GM23338 (cell line): ENCODE measurements around the gene CCDC73. TPM values are rescaled to one million over a fixed set of nuclear protein-coding genes. Genes with fewer than 3 reads are reported as not detected.

Experiments
- ATAC-seq: fragments of 200-7000 bp; cut with Tn5 transposase; 3 replicates; pipeline ENCODE4 v1.9.1; 2020
- DNase-seq: peaks from one replicate; pipeline ENCODE4 v3.0.0-alpha.2; 2015; ENCODE audit warnings: low spot score
- H2AFZ ChIP-seq: fragments of 200-600 bp; sonication (generic); 2 replicates; pipeline ENCODE4 v1.8.0; 2016; ENCODE audit warnings: antibody characterized with exemption, mild to moderate bottlenecking, moderate library complexity
- H3F3A ChIP-seq: fragments of 200-600 bp; sonication (generic); replicated peaks from 2 replicates; pipeline ENCODE4 v1.8.0; 2017; ENCODE audit warnings: antibody characterized with exemption, mixed run types, low read depth
- H3K27ac ChIP-seq: fragments of 200-600 bp; sonication (generic); 2 replicates; pipeline ENCODE4 v1.6.1; 2016; ENCODE audit warnings: low read depth
- H3K27me3 ChIP-seq: fragments of 200-600 bp; sonication (generic); 2 replicates; pipeline ENCODE4 v1.8.0; 2016; ENCODE audit warnings: mild to moderate bottlenecking, mixed run types, moderate library complexity; ENCODE audit not compliant: insufficient read depth
- H3K36me3 ChIP-seq: fragments of 200-600 bp; sonication (generic); 2 replicates; pipeline ENCODE4 v1.8.0; 2016; ENCODE audit warnings: mild to moderate bottlenecking; ENCODE audit not compliant: insufficient read depth
- H3K4me1 ChIP-seq: fragments of 200-600 bp; sonication (generic); 2 replicates; pipeline ENCODE4 v1.8.0; 2016; ENCODE audit warnings: mild to moderate bottlenecking, moderate library complexity; ENCODE audit not compliant: insufficient read depth
- H3K4me2 ChIP-seq: fragments of 200-600 bp; sonication (generic); 2 replicates; pipeline ENCODE4 v1.7.1; 2017; ENCODE audit warnings: mixed run types
- H3K4me3 ChIP-seq: fragments of 200-600 bp; sonication (generic); 2 replicates; pipeline ENCODE4 v1.6.1; 2016; ENCODE audit warnings: mixed run types
- H3K79me2 ChIP-seq: fragments of 200-600 bp; sonication (generic); replicated peaks from 2 replicates; pipeline ENCODE4 v1.8.0; 2017; ENCODE audit warnings: mild to moderate bottlenecking; ENCODE audit not compliant: insufficient read depth
- H3K9me2 ChIP-seq: fragments of 200-600 bp; sonication (generic); 2 replicates; pipeline ENCODE4 v1.8.0; 2017; ENCODE audit not compliant: insufficient read depth
- H4K20me1 ChIP-seq: fragments of 200-600 bp; sonication (generic); replicated peaks from 2 replicates; pipeline ENCODE4 v1.8.0; 2017; ENCODE audit warnings: mild to moderate bottlenecking; ENCODE audit not compliant: insufficient read depth
- H3K27ac Mint-ChIP-seq: 2 replicates; pipeline ENCODE4 v1.8.0; 2020; ENCODE audit warnings: inconsistent platforms, mild to moderate bottlenecking, moderate library complexity, mixed read lengths
- H3K27me3 Mint-ChIP-seq: 3 replicates; pipeline ENCODE4 v1.8.0; 2022; ENCODE audit warnings: low read depth, mild to moderate bottlenecking, moderate library complexity, mixed read lengths, inconsistent platforms; ENCODE audit not compliant: insufficient read depth, poor library complexity
- H3K36me3 Mint-ChIP-seq: 3 replicates; pipeline ENCODE4 v1.8.0; 2021; ENCODE audit warnings: low read depth, mild to moderate bottlenecking, inconsistent platforms, moderate library complexity, mixed read lengths
- H3K4me1 Mint-ChIP-seq: 3 replicates; pipeline ENCODE4 v1.8.0; 2020; ENCODE audit warnings: mild to moderate bottlenecking, inconsistent platforms, mixed read lengths
- H3K4me3 Mint-ChIP-seq: 3 replicates; pipeline ENCODE4 v1.8.0; 2021; ENCODE audit warnings: moderate library complexity, mild to moderate bottlenecking, inconsistent platforms, mixed read lengths
- H3K9me3 Mint-ChIP-seq: 3 replicates; pipeline ENCODE4 v1.8.0; 2020; ENCODE audit warnings: moderate library complexity, mild to moderate bottlenecking, inconsistent platforms, mixed read lengths
- EZH2 ChIP-seq: fragments of 200-600 bp; sonication (generic); IDR thresholded peaks from one replicate; pipeline ENCODE4 v1.8.0; 2017; ENCODE audit warnings: antibody characterized with exemption, mild to moderate bottlenecking, low read depth; ENCODE audit not compliant: unreplicated experiment
- EZH2phosphoT487 ChIP-seq: fragments of 200-600 bp; sonication (generic); IDR thresholded peaks from one replicate; pipeline ENCODE4 v1.8.1; 2018; ENCODE audit warnings: antibody characterized with exemption; ENCODE audit not compliant: unreplicated experiment
- NANOG ChIP-seq: IDR thresholded peaks from 2 replicates; pipeline ENCODE4 v1.6.1; 2016; ENCODE audit warnings: antibody characterized with exemption, borderline replicate concordance
- STAT1 ChIP-seq: IDR thresholded peaks from one replicate; pipeline ENCODE4 v1.6.1; 2016; ENCODE audit warnings: antibody characterized with exemption; ENCODE audit not compliant: unreplicated experiment
- ZNF114 ChIP-seq: fragments of 250-450 bp; sonication (Bioruptor Pico); IDR thresholded peaks from 2 replicates; pipeline ENCODE4 v1.5.0; 2020; ENCODE audit warnings: mild to moderate bottlenecking, moderate library complexity
- polyA plus RNA-seq: library from polyadenylated mRNA; unstranded; fragments of >200 nt; fragmentation: Nextera tagmentation; extraction: Ambion mirVana; gene quantifications from 2 replicates; pipeline ENCODE4 v1.2.1, GENCODE V29; 2016
- total RNA-seq: library from RNA; depleted of rRNA; stranded (reverse); fragments of >200 nt; shearing (Covaris generic); gene quantifications from 2 replicates; pipeline ENCODE4 v1.2.3, GENCODE V29; 2014
- TF ChIP-seq, protein P1 (sequence below), 2 experiments: fragments of 200-600 bp in 1 of 2; sonication (generic) in 1 of 2; conservative IDR thresholded peaks; 2 replicates each; pipeline versions ENCODE4 v1.5.1 to v1.6.1; 2016 to 2017; ENCODE audit warnings: antibody characterized with exemption in 2 of 2, low read depth in 2 of 2, mild to moderate bottlenecking in 2 of 2, moderate library complexity in 1 of 2
- TF ChIP-seq, protein P2 (sequence below): IDR thresholded peaks from 2 replicates; pipeline ENCODE4 v1.6.1; 2016; ENCODE audit warnings: antibody characterized with exemption
- TF ChIP-seq, protein P3 (sequence below): IDR thresholded peaks from one replicate; pipeline ENCODE4 v1.6.1; 2018; ENCODE audit warnings: antibody characterized with exemption; ENCODE audit not compliant: unreplicated experiment
- TF ChIP-seq, protein P4 (sequence below): fragments of 250-450 bp; sonication (Bioruptor Pico); IDR thresholded peaks from 2 replicates; pipeline ENCODE4 v1.5.0; 2020; ENCODE audit warnings: mild to moderate bottlenecking, moderate library complexity

CCDC73 gene
- total and polyA plus RNA-seq, 2 experiments from 2014 or later: 0.06 TPM; not detected in 1

DNA sequence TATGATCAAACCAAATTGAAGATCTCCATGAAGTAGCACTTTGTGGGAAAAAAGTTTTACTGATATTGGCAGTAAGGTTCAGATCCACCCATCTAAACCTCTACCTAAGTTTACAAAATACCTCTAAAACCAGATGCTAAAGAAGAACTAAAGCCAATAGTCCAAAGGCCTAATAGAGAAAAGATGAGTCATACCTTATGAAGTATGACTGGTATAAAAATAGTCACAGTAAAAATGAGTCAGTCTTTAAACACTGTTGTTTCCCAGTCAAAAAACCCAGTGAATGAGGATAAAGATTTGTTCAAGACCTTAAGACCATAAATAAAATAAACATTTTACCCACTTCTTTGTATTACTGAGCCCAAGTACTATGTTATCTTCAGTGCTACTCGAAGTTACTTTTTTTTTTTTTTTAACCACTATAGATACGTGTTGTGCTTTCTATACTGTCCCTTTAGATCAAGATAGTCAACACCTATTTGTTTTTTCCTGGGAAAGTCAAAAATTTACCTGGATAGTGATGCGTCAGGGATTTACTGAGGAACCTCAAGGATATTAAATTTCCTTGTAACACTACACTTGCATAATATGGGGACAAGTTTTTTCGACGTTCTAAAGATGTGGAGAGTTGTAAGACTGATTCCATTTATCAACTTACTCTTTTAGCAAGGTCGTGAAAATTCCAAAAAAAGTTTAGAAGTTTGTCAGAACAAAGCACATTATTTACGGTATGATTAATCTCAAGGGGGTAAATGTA is 87.3 kb downstream of the CCDC73 start:
- ATAC-seq: no peak
- Histone ChIP-seq H2AFZ (no peak overlapping the region), H3K9me2 (no peaks in the 10 kb centered on the region), H3K4me3 (no peak overlapping the region), H3K27me3 (no peaks in the 10 kb centered on the region), H3F3A (no peaks in the 10 kb centered on the region), H3K27ac (no peak overlapping the region), H3K4me1 (no peaks in the 10 kb centered on the region), H3K79me2 (no peaks in the 10 kb centered on the region), H3K36me3 (no peaks in the 10 kb centered on the region), H4K20me1 (no peaks in the 10 kb centered on the region), H3K4me2 (no peak overlapping the region)
- no peak for DNase-seq
- Mint-ChIP-seq H3K9me3 (peaks cover 20% of the 10 kb centered on the region), H3K36me3 (peaks cover 10% of the 10 kb centered on the region; the same call in 2 of the 3 replicates), H3K4me3 (no peak overlapping the region), H3K27me3 (peaks cover 3% of the 10 kb centered on the region), H3K27ac (no peak overlapping the region), H3K4me1 (no peaks in the 10 kb centered on the region)
- no peak for TF ChIP-seq EZH2
- TF ChIP-seq STAT1: no peak
- TF ChIP-seq, protein P1, sequence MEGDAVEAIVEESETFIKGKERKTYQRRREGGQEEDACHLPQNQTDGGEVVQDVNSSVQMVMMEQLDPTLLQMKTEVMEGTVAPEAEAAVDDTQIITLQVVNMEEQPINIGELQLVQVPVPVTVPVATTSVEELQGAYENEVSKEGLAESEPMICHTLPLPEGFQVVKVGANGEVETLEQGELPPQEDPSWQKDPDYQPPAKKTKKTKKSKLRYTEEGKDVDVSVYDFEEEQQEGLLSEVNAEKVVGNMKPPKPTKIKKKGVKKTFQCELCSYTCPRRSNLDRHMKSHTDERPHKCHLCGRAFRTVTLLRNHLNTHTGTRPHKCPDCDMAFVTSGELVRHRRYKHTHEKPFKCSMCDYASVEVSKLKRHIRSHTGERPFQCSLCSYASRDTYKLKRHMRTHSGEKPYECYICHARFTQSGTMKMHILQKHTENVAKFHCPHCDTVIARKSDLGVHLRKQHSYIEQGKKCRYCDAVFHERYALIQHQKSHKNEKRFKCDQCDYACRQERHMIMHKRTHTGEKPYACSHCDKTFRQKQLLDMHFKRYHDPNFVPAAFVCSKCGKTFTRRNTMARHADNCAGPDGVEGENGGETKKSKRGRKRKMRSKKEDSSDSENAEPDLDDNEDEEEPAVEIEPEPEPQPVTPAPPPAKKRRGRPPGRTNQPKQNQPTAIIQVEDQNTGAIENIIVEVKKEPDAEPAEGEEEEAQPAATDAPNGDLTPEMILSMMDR (conservative IDR thresholded peaks at IDR 0.05; ENCODE audit: low read depth in 2 of 2): no peak
- TF ChIP-seq ZNF114 (CRISPR knock-in tag): no peak
- no peak for TF ChIP-seq EZH2phosphoT487
- TF ChIP-seq, protein P2, sequence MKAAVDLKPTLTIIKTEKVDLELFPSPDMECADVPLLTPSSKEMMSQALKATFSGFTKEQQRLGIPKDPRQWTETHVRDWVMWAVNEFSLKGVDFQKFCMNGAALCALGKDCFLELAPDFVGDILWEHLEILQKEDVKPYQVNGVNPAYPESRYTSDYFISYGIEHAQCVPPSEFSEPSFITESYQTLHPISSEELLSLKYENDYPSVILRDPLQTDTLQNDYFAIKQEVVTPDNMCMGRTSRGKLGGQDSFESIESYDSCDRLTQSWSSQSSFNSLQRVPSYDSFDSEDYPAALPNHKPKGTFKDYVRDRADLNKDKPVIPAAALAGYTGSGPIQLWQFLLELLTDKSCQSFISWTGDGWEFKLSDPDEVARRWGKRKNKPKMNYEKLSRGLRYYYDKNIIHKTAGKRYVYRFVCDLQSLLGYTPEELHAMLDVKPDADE: no peak
- TF ChIP-seq, protein P3, sequence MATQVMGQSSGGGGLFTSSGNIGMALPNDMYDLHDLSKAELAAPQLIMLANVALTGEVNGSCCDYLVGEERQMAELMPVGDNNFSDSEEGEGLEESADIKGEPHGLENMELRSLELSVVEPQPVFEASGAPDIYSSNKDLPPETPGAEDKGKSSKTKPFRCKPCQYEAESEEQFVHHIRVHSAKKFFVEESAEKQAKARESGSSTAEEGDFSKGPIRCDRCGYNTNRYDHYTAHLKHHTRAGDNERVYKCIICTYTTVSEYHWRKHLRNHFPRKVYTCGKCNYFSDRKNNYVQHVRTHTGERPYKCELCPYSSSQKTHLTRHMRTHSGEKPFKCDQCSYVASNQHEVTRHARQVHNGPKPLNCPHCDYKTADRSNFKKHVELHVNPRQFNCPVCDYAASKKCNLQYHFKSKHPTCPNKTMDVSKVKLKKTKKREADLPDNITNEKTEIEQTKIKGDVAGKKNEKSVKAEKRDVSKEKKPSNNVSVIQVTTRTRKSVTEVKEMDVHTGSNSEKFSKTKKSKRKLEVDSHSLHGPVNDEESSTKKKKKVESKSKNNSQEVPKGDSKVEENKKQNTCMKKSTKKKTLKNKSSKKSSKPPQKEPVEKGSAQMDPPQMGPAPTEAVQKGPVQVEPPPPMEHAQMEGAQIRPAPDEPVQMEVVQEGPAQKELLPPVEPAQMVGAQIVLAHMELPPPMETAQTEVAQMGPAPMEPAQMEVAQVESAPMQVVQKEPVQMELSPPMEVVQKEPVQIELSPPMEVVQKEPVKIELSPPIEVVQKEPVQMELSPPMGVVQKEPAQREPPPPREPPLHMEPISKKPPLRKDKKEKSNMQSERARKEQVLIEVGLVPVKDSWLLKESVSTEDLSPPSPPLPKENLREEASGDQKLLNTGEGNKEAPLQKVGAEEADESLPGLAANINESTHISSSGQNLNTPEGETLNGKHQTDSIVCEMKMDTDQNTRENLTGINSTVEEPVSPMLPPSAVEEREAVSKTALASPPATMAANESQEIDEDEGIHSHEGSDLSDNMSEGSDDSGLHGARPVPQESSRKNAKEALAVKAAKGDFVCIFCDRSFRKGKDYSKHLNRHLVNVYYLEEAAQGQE: no peak
- TF ChIP-seq, protein P4, sequence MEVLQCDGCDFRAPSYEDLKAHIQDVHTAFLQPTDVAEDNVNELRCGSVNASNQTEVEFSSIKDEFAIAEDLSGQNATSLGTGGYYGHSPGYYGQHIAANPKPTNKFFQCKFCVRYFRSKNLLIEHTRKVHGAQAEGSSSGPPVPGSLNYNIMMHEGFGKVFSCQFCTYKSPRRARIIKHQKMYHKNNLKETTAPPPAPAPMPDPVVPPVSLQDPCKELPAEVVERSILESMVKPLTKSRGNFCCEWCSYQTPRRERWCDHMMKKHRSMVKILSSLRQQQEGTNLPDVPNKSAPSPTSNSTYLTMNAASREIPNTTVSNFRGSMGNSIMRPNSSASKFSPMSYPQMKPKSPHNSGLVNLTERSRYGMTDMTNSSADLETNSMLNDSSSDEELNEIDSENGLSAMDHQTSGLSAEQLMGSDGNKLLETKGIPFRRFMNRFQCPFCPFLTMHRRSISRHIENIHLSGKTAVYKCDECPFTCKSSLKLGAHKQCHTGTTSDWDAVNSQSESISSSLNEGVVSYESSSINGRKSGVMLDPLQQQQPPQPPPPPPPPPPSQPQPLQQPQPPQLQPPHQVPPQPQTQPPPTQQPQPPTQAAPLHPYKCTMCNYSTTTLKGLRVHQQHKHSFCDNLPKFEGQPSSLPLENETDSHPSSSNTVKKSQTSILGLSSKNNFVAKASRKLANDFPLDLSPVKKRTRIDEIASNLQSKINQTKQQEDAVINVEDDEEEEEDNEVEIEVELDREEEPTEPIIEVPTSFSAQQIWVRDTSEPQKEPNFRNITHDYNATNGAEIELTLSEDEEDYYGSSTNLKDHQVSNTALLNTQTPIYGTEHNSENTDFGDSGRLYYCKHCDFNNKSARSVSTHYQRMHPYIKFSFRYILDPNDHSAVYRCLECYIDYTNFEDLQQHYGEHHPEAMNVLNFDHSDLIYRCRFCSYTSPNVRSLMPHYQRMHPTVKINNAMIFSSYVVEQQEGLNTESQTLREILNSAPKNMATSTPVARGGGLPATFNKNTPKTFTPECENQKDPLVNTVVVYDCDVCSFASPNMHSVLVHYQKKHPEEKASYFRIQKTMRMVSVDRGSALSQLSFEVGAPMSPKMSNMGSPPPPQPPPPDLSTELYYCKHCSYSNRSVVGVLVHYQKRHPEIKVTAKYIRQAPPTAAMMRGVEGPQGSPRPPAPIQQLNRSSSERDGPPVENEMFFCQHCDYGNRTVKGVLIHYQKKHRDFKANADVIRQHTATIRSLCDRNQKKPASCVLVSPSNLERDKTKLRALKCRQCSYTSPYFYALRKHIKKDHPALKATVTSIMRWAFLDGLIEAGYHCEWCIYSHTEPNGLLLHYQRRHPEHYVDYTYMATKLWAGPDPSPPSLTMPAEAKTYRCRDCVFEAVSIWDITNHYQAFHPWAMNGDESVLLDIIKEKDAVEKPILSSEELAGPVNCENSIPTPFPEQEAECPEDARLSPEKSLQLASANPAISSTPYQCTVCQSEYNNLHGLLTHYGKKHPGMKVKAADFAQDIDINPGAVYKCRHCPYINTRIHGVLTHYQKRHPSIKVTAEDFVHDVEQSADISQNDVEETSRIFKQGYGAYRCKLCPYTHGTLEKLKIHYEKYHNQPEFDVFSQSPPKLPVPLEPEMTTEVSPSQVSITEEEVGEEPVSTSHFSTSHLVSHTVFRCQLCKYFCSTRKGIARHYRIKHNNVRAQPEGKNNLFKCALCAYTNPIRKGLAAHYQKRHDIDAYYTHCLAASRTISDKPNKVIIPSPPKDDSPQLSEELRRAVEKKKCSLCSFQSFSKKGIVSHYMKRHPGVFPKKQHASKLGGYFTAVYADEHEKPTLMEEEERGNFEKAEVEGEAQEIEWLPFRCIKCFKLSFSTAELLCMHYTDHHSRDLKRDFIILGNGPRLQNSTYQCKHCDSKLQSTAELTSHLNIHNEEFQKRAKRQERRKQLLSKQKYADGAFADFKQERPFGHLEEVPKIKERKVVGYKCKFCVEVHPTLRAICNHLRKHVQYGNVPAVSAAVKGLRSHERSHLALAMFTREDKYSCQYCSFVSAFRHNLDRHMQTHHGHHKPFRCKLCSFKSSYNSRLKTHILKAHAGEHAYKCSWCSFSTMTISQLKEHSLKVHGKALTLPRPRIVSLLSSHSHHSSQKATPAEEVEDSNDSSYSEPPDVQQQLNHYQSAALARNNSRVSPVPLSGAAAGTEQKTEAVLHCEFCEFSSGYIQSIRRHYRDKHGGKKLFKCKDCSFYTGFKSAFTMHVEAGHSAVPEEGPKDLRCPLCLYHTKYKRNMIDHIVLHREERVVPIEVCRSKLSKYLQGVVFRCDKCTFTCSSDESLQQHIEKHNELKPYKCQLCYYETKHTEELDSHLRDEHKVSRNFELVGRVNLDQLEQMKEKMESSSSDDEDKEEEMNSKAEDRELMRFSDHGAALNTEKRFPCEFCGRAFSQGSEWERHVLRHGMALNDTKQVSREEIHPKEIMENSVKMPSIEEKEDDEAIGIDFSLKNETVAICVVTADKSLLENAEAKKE (CRISPR knock-in tag): no peak
- TF ChIP-seq NANOG: no peak
